Peyer's patch (tissue), 4 donors: Measurements from ENCODE around the gene ARSG.

Source experiments
- CTCF ChIP-seq, 6 experiments: fragments of 450-650 bp in 4 of 6; fragments of 200-600 bp in 2 of 6; sonication (generic) in 1 of 6; IDR thresholded peaks; one replicate each; pipeline ENCODE4 v1.5.1; 2017 to 2019; ENCODE audit warnings: antibody characterized with exemption in 6 of 6, mild to moderate bottlenecking in 3 of 6, moderate library complexity in 1 of 6
- POLR2A ChIP-seq, 2 donors: fragments of 450-650 bp; IDR thresholded peaks; one replicate each; pipeline ENCODE4 v1.5.1; 2017; ENCODE audit warnings: antibody characterized with exemption in 2 of 2, mild to moderate bottlenecking in 2 of 2, moderate library complexity in 2 of 2

- TF ChIP-seq CTCF (IDR thresholded peaks at IDR 0.05) (no peak), POLR2A (IDR thresholded peaks at IDR 0.05) (no peak)
Measured at GRCh38 chr17:68257934-68258333, 33.4 kb upstream of the ARSG start.
